HG03575 (cell line): ENCODE data around the gene MLLT10.

Source experiments
- ATAC-seq: cut with Tn5 transposase; IDR thresholded peaks from one replicate; pipeline ENCODE4 v1.9.1; 2021; ENCODE audit not compliant: unreplicated experiment, insufficient number of reproducible peaks, low FRiP score; ENCODE audit errors: extremely low read depth

The MLLT10 gene

DNA sequence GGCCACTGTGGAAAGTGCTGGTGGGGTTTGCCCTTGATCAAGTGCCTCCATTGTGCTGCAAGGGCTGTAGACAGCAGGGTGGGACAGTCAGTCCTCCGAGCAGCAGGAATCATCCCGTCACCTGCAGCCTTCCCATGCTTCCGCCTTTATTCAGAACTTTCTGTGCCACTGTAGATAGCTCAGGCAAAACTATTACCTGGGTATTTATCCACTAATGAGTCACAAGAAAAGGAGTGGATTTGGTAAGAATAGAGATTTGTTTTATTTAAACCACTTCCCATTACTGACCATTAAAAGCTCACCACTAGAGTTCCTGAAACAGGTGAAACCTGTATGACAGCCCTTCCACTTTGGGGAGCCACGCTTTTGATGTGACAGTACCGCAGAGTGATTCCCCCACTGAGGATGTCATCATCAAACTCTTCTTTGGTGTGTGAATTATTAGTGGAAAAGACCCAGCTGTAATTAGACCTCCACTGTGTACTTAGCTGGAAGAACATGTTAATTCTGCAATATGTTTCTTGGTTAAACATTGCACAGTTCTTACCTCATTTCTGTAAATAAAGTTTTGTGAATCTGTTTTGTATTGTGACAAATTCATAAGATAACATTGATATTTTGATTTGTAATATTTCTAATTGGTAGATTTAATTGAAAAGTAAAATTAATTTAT lies 208.8 kb downstream of the MLLT10 start:
- ATAC-seq = no peak

DNA sequence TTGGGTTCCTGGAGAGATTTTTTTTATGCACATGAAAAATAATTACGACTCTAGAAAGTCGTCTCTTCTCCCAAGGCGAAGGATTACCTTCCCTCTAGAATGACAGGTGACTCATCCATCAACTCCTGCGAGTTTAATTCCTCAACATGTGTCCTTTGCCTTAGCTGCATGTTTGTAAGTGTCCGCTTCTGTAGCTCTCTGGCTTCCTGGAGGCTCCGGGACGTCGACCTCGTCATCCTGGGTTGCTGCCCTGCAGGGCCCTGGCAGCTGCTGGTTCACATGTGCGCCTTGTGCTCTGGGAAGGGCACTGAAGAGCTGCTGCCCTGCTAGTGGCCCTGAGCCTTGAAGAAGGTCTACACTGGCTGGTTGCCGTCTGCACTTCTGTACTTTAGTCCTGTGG lies 210.2 kb downstream of the MLLT10 start:
- ATAC-seq = no peak

DNA sequence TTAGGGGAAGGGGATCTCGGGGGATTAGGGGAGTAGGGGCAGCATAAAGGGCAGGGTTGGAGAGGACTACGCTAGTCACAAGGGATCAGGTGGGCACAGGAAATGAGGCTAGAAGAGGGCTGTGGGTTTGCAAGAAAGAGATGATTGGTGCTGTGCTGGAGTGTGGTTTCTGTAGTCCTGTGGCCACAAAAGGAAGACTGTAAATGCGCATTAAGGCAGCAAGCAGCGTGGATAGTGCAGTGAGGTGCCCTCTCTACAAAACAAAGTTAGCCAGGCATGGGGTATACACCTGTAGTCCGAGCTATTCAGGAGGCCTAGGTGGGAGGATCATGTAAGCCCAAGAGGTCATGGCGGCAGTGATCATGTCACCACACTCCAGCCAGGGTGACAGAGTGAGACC lies 212.1 kb downstream of the MLLT10 start:
- no peak for ATAC-seq

DNA sequence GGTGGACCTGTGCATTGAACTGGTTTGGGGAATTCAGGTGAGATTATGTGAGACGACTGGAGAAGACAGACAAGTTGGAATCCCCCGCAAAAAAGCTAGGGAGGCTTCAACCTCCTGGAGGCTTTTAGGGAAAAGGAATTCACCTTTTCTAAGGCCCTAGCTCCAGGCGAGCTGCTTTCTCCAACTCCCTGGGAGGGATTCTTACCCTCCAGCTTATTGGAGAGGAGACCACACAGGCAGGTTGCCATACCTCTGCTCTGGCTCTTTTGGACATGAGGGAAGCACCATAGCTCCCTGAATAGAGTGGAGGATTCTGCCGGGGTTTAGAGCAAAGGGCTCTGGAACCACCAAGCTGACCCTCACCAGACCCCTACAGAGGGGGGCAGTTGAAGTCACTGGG lies 213.8 kb downstream of the MLLT10 start:
- no peak for ATAC-seq

DNA sequence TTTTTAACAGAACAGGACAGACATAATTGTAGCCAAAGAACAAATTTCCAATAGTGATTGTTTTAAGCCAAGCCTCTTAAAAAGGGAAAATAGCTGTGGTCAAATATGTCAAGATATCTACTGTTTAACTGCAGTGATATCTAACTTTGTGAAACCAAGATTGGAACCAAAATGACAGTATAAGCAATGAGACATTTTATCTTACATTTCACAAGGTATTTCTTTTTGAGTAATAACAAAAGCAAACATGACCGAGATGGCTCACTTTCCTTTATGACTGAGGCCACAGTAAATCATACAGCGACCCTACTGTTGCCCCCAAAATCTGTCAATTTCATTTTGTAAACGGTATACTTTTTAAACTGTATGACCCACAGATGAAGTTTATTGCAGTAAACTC lies 215.8 kb downstream of the MLLT10 start:
- no peak for ATAC-seq

DNA sequence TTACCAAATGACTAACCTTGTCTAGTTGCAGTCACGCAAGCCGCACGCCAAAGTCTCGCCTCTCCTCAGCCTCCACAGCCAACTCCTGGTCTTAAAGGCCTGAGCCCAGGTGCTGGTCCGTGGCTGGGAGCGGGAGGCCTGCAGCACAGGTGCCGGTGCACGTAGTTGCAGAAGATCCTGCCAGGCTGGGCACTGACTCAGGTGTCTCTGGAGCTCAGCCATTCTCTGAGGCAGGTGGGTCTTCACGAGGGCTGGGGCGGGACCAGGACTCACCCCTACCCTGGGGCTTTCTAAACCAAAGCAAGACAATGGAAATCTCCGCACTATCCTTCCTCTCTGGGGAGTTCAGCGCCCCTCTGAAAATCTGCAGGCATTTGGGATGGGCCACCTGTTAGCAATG lies 216.4 kb downstream of the MLLT10 start:
- no peak for ATAC-seq

DNA sequence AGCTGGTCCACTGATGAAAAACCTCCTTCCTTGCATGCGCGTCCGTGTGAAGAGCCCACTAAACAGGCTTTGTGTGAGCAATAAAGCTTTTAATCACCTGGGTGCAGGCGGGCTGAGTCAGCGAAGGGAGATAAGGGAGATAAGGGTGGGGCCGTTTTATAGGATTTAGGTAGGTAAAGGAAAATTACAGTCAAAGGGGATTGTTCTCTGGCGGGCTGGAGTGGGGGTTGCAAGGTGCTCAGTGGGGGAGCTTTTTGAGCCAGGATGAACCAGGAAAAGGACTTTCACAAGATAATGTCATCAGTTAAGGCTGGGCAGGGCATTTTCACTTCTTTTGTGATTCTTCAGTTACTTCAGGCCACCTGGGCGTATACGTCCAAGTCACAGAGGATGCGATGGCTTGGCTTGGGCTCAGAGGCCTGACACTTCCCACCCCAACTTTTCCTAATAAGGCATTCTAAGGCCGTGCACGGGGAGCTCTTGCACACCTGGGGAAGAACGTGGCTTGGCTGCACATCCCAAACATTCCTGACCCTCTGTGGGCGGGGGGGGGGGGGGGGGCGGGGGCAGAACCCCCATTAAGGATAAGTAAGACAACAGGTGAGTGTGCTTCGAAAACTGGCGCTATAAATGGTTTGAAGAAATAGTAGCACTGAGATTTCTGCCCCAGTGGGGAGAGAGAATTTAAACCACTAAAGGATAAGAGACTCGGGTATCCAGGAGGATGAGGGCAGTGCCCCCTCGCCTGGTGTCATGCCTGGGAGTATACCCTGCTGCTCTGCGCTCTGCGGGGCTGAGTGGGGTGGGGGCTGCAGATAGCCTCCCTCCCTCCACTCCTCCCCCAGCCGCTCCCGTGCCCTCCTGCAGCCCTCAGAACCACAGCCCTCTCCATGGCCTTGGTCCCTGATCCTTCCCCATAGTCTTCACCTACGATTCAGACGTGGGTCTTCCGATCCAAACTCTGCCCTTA lies 217.6 kb downstream of the MLLT10 start:
- ATAC-seq = no peak

DNA sequence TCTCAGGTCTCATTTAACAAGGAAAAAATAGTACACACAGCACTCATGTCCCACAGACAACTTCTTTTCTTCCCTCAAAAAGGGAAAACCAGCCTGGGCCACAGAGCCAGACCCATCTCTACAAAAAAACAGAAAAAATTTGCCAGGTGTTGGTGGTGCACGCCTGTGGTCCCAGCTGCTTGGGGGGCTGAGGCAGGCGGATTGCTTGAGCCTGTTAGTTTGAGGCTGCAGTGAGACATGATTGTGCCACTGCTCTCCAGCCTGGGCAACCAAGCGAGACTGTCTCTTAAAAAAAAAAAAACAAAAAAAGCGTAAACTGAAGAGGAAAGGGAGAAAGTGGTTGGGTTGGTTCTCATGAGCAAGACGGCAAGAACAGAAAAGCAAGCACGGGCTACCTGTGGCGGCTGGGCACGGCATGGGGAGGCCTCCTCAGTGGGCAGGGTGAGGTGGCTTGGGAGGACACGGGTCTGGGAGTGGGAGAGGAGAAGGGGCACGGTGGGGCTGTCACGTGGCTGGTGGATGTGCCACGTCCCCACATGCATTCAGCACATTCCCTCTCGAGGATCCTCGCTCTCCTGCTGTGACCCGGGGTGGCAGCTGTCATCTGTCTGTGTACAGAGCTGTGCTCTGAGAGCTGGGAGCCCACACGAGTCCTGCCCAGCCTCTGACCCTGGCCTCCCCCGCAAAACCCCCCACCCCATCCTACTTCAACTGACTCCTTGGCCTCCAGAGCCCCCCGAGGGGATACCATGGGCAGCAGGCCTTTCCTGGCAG lies 219.7 kb downstream of the MLLT10 start:
- ATAC-seq = no peak

DNA sequence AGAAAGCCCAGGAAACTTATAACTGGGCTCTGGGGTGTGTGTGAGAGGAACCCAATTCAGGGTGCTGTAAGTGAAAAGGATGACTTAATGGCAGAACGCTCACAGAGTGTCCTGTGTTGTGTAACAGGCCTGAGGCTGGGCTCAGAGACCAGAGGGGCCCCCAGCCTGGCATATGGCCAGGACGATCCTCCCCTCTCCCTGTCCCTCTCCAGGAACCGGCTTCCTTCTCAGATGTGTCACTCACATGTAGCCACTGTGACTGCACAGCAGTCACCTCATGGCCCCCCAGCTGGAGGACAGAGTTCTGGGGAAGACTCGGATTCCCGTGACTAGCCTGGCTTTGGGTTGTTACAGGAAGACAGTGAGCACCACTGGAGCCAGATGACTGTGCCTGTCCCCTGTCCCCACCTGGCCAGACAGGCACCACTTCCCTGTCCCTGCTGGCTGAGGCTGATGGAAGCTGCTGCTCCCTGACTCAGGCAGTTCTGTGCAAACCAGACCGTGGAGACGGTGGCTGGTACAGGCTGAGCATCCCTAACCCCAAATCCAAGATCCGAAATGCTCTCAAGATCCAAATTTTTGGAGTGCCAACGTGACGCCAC lies 220.5 kb downstream of the MLLT10 start:
- ATAC-seq = no peak

DNA sequence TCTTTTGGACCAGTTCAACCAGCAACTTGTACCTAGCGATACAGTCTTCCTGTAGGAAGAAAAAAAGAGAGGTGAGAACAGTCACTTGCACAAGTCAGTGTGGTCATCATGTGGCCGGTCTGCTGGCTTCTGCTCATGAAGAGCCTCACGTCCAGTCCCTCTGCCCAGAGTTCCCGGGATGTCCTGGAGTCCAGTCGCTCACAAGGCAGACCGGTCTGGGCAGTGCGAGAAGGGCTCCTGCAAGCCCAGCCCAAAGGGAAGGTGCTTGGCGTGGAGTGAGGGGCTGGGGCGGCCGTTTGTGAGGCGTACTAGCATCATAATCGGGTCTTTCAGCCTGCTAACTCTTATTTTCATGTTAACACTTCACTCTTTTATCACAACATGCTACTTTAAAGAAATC lies 222.7 kb downstream of the MLLT10 start:
- no peak for ATAC-seq

DNA sequence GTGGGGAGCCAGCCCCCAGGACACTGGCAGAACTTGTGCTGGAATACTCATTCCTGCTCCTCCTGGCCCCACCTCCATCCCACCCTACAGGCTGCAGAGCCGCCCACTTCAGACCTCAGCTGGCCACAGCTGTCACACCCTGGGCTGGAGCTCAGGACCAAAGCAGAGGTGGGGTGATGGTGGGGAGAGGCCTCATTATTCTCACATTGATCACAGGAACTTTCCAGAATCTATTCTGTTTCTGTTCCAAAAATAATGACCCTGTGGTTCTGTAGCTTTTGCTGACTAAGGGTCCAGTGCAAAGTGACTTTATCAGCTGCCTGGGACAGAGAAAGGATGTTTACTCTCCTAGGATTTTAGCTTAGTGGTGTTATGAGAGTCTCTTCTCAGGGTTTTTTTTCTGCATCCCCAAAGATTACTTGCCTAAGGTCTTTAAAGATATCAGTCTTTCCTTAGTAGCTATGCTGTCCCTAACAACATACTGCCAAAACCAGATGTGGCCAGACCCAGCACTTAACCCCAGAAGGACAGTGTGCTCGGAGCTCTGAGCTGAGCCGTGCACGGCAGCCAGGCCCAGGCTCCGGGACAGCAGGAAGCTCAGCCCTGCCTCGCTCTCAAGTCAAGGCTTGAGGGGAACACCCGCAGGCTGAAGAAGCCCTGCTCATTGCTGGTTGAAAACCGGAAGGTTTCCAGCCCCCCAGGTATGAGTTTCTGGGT lies 223.3 kb downstream of the MLLT10 start:
- no peak for ATAC-seq

DNA sequence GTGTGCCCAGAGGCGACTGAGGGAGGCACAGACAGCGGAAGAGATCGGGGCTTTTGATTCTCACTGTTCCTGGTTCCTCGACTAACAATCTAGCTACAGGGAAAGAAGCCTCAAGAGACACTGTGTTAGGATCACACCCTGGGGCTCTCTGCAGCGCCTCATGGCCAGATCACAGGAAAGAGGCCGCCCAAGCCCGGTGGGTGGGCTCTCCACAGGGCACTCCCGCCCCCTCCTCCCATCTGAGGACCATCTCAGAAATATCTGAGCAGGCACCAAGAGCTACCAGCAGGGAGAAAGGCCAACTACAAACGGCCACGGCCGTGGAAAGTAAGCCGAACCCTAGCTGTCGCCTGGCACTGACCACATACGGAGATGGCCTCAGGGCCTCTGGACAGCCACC lies 224.2 kb downstream of the MLLT10 start:
- ATAC-seq = no peak

DNA sequence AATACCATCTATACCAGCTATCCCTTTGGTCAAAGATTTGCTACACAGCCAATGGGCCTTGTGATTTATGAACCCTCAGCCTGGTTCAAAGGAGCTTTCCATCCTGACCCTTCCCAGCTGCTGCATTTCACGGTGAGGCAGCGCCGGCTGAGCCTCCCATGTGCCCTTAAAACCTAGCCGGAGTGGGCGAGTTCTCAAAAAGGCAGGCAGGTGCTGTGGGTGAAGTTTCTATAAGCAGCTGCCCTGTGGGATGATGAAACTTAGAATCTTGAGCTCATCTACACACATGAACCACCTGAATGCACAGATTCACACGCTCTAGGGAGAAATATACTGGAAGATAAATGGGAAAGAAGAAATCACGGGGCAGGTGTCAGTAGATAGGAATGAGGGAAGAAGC lies 224.7 kb downstream of the MLLT10 start:
- no peak for ATAC-seq

DNA sequence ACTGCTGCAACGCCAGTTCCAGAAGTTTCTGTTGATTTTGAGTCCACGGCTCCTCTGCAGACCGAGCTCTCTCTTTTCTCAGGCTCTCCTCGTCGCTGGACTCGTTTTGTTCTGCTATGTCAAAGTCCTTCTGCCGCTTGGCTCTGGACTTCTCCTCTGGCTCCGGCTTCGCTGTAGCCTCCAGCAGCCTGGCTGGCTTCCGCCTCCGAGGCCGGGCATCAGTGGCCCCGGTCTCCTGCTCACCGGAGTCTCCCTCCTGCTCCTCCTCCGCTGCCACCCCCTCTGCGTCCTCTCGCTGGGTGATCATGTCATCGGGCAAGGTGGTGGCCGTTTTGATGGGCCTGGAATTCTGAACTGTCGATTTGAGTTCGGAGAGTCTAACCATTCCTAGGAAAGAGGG lies 225.2 kb downstream of the MLLT10 start:
- ATAC-seq = no peak

DNA sequence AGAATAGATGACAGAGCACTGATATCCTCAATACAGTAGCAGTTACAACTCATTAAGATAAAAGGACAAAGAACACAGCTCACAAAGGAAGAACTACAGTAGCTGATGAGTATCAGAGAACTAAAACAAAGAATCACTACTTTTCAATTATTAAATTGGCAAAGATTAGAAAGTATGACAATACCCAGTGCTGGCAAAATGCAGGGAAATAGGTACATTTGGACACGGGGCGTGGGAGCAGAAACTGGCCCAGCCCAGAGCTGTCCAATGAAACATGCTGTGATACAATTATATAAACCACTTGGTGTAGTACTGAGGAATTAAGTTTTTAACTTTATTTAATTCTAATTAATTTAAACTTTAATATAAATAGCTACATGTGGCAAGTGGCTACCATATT lies 226.3 kb downstream of the MLLT10 start:
- no peak for ATAC-seq

DNA sequence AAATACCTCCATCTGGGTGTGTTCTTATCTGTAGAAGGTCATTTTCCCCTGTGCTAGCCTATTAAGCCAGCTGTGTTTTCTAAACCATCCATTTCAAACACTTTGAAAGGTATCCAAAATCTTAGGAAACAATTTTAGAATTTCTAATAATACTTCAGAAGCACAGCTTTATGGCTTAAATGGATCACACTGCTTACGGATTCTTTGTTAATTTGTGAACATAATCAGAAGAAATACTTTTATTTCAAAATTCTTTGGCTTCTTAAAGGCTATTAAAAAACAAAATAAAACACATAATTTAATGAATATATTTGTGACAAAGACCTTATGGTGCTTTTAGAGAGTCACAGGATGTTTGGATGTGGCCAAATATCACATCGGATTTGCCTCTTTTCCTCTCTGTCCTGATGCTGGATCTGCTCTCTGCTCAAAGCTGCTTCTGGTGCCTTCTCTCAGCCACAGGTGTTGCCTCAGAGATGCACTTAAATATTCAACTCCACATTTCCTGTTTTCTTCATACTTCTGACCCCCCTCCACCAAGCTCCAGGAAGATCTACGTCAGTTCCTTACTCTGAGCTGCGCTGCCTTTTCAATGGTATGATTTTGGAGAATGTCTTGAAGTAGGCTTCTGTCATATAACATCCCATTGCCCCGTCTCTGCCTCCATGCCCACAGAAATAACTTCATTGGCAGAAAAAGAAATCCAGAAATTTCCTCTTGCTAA lies 230.6 kb downstream of the MLLT10 start:
- no peak for ATAC-seq

DNA sequence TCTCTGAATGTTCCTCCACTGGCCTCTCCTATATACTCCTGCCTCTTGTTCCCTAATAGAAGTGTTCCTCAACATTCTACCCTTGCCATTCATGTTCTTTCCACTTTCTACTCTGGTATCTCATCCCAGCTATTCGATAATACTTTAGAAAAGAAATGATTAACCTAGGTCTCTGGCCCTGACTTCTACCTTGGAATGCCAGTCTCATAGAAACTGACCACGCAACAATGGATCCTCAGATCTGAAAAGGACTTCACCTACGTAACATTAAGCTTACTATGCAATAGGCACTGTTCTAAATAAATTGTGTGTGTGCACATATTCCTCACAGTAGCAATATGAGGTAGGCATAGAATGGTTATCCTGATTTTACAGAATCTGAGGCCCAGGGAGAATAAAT lies 235.0 kb downstream of the MLLT10 start:
- no peak for ATAC-seq

DNA sequence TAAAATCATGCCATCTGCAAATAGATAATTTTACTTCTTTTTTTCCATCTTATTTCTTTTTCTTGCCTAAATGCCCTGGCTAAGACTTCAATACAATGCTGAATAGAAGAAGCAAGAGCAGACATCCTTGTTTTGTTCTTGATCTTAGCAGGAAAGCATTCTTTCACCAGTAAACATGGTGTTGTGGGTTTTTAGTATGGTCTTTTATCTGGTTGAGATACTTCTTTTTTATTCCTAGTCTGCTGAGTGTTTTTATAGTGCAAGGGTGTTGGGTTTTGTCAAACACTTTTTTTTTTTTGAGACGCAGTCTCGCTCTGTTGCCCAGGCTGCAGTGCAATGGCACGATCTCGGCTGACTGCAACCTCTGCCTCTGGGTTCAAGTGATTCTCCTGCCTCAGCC lies 237.2 kb downstream of the MLLT10 start:
- no peak for ATAC-seq
